ENCODE measurements around the gene FBXL14. TPM values are rescaled to one million over a fixed set of nuclear protein-coding genes. Genes with fewer than 3 reads are reported as not detected.

The FBXL14 gene
- 11.6 and 13.3 TPM in 2 replicates for total RNA-seq

GRCh38 chr12:1594261-1595025 lies at the start of gene FBXL14:
TSS of gene FBXL14 (minus strand) at chr12:1594581. CDS start at chr12:1594066, 515 bp downstream.

GRCh38 chr12:1628666-1629337 lies 34.4 kb upstream of the FBXL14 start, which contains the start of gene WNT5B:
TSS of gene WNT5B (plus strand) at chr12:1629231. CDS start at chr12:1631355, 2,124 bp downstream.

Other genes starting within 250 kb of the FBXL14 start
- gene WNT5B, start 34.6 kb upstream of the FBXL14 start, total RNA-seq: 7.6 and 8.9 TPM in 2 replicates
- 27.1 and 33.7 TPM in 2 replicates for gene ADIPOR2, start 96.5 kb upstream of the FBXL14 start, total RNA-seq
- gene LRTM2, start 226.0 kb upstream of the FBXL14 start, total RNA-seq: not detected in 2 replicates